WTC11 (cell line): Measurements from ENCODE around the gene FGD6.

Experiments used
- ARID4B ChIP-seq: sonication (generic); formaldehyde crosslinking; IDR thresholded peaks from 2 replicates; pipeline ENCODE4 v1.8.0; 2023; ENCODE audit warnings: missing genetic modification reagents, mild to moderate bottlenecking, borderline replicate concordance
- CTCF ChIP-seq: fragments of 200-600 bp; IDR thresholded peaks from 2 replicates; pipeline ENCODE4 v1.8.0; 2022; ENCODE audit warnings: antibody characterized with exemption
- FOXJ3 ChIP-seq: sonication (generic); formaldehyde crosslinking; IDR thresholded peaks from 2 replicates; pipeline ENCODE4 v1.9.0; 2021; ENCODE audit warnings: missing genetic modification reagents, mild to moderate bottlenecking, borderline replicate concordance
- MAX ChIP-seq: sonication (generic); formaldehyde crosslinking; IDR thresholded peaks from 2 replicates; pipeline ENCODE4 v1.8.0; 2022; ENCODE audit warnings: mild to moderate bottlenecking, missing genetic modification reagents
- NFE2L1 ChIP-seq: sonication (generic); formaldehyde crosslinking; IDR thresholded peaks from 2 replicates; pipeline ENCODE4 v1.8.1; 2023; ENCODE audit warnings: missing genetic modification reagents
- ZBTB21 ChIP-seq: sonication (generic); formaldehyde crosslinking; IDR thresholded peaks from 2 replicates; pipeline ENCODE4 v1.8.1; 2023; ENCODE audit warnings: mild to moderate bottlenecking, missing genetic modification reagents, borderline replicate concordance

- TF ChIP-seq CTCF = no peak
- TF ChIP-seq ARID4B (CRISPR knock-in tag) = no peak
- TF ChIP-seq FOXJ3 (CRISPR knock-in tag) = no peak
- no peak for TF ChIP-seq NFE2L1 (CRISPR knock-in tag)
- no peak for TF ChIP-seq ZBTB21
- no peak for TF ChIP-seq MAX
Measured at GRCh38 chr12:95208678-95209077, 8.6 kb downstream of the FGD6 start.
